ENCODE results near the gene HCN4. TPM values are rescaled to one million over a fixed set of nuclear protein-coding genes. Genes with fewer than 3 reads are reported as not detected.

The HCN4 gene
- total RNA-seq, 1 donor from 2014 or later, result not detected

GRCh38 chr15:73373221-73373620 is 4.5 kb upstream of the HCN4 start:
- Mint-ChIP-seq H3K9me3 (ENCODE audit: unreplicated experiment) (no peaks in the 10 kb centered on the region), H3K27me3 (ENCODE audit: unreplicated experiment) (peaks cover 56% of the 10 kb centered on the region), H3K4me1 (ENCODE audit: unreplicated experiment) (peaks cover 2% of the 10 kb centered on the region), H3K27ac (ENCODE audit: unreplicated experiment) (no peak overlapping the region), H3K36me3 (ENCODE audit: unreplicated experiment) (no peaks in the 10 kb centered on the region), H3K4me3 (ENCODE audit: unreplicated experiment) (no peak overlapping the region)
- no peak for DNase-seq (ENCODE audit: extremely low spot score, unreplicated experiment)
- no peak for TF ChIP-seq CTCF (IDR thresholded peaks at IDR 0.05)

- no peaks in the 10 kb centered on the region for H3K36me3 Mint-ChIP-seq (ENCODE audit: unreplicated experiment)
- no peak for TF ChIP-seq CTCF (IDR thresholded peaks at IDR 0.05)
- H3K4me1 Mint-ChIP-seq (ENCODE audit: unreplicated experiment), result peaks cover 4% of the 10 kb centered on the region
- DNase-seq (ENCODE audit: extremely low spot score, unreplicated experiment), result no peak
- H3K9me3 Mint-ChIP-seq (ENCODE audit: unreplicated experiment), result no peaks in the 10 kb centered on the region
- no peak overlapping the region for H3K4me3 Mint-ChIP-seq (ENCODE audit: unreplicated experiment)
- peaks cover 59% of the 10 kb centered on the region for H3K27me3 Mint-ChIP-seq (ENCODE audit: unreplicated experiment)
- no peak overlapping the region for H3K27ac Mint-ChIP-seq (ENCODE audit: unreplicated experiment)
Observed at GRCh38 chr15:73371812-73372211, 3.1 kb upstream of the HCN4 start.

GRCh38 chr15:73370151-73370550 is 1.4 kb upstream of the HCN4 start:
- no peak overlapping the region for H3K4me3 Mint-ChIP-seq (ENCODE audit: unreplicated experiment)
- TF ChIP-seq CTCF (IDR thresholded peaks at IDR 0.05), result no peak
- no peaks in the 10 kb centered on the region for H3K9me3 Mint-ChIP-seq (ENCODE audit: unreplicated experiment)
- no peak overlapping the region for H3K27ac Mint-ChIP-seq (ENCODE audit: unreplicated experiment)
- no peak for DNase-seq (ENCODE audit: extremely low spot score, unreplicated experiment)
- H3K4me1 Mint-ChIP-seq (ENCODE audit: unreplicated experiment), result peaks cover 4% of the 10 kb centered on the region
- H3K27me3 Mint-ChIP-seq (ENCODE audit: unreplicated experiment), result peaks cover 69% of the 10 kb centered on the region
- no peaks in the 10 kb centered on the region for H3K36me3 Mint-ChIP-seq (ENCODE audit: unreplicated experiment)

GRCh38 chr15:73369154-73369694 is 466 bp upstream of the HCN4 start:
- Mint-ChIP-seq H3K9me3 (ENCODE audit: unreplicated experiment) (no peaks in the 10 kb centered on the region), H3K27me3 (ENCODE audit: unreplicated experiment) (peaks cover 71% of the 10 kb centered on the region), H3K36me3 (ENCODE audit: unreplicated experiment) (no peaks in the 10 kb centered on the region), H3K4me1 (ENCODE audit: unreplicated experiment) (peaks cover 4% of the 10 kb centered on the region), H3K4me3 (ENCODE audit: unreplicated experiment) (peak overlapping the region; percentile 53), H3K27ac (ENCODE audit: unreplicated experiment) (no peak overlapping the region)
- no peak for DNase-seq (ENCODE audit: extremely low spot score, unreplicated experiment)
- TF ChIP-seq CTCF (IDR thresholded peaks at IDR 0.05), result no peak

- Mint-ChIP-seq H3K4me1 (ENCODE audit: unreplicated experiment) (peaks cover 4% of the 10 kb centered on the region), H3K9me3 (ENCODE audit: unreplicated experiment) (no peaks in the 10 kb centered on the region), H3K27me3 (ENCODE audit: unreplicated experiment) (peaks cover 65% of the 10 kb centered on the region), H3K4me3 (ENCODE audit: unreplicated experiment) (peak overlapping the region; percentile 1), H3K27ac (ENCODE audit: unreplicated experiment) (no peak overlapping the region), H3K36me3 (ENCODE audit: unreplicated experiment) (no peaks in the 10 kb centered on the region)
- no peak for DNase-seq (ENCODE audit: extremely low spot score, unreplicated experiment)
- TF ChIP-seq CTCF (IDR thresholded peaks at IDR 0.05), result no peak
Observed at GRCh38 chr15:73367624-73368300, 996 bp downstream of the HCN4 start.
